CD4-positive, alpha-beta memory T cell (primary cell): Measurements from ENCODE around the gene CCT6B. TPM values are rescaled to one million over a fixed set of nuclear protein-coding genes. Genes with fewer than 3 reads are reported as not detected.
A peak's percentile ranks its signal among the peaks of the same experiment; 100 is the strongest.

ENCODE experiments used
- CTCF ChIA-PET: fragments of 350-600 bp; sonication (Branson Sonifier 250); formaldehyde crosslinking; loops from one replicate; lab custom pipeline; 2021; ENCODE audit warnings: inconsistent platforms; ENCODE audit not compliant: partially characterized antibody; lab: Charles Lee
- POLR2A ChIA-PET: fragments of 350-600 bp; sonication (Branson Sonifier 250); formaldehyde crosslinking; loops from one replicate; lab custom pipeline; 2021; ENCODE audit not compliant: partially characterized antibody; lab: Charles Lee
- DNase-seq, 5 donors: peaks; one replicate each; pipeline versions ENCODE4 v3.0.0 to v3.0.0-alpha.2; 2020 to 2022; ENCODE audit warnings: mixed read lengths in 1 of 5
- H3K27ac ChIP-seq: one replicate; pipeline ENCODE4 v1.7.0; 2013; ENCODE audit warnings: low read depth, low read length
- H3K27me3 ChIP-seq: 2 replicates; pipeline ENCODE4 v1.7.0; 2013; ENCODE audit warnings: mild to moderate bottlenecking, low read length, moderate library complexity; ENCODE audit not compliant: insufficient read depth
- H3K36me3 ChIP-seq: 2 replicates; pipeline ENCODE4 v1.7.0; 2013; ENCODE audit warnings: mild to moderate bottlenecking, low read length, moderate library complexity; ENCODE audit not compliant: insufficient read depth
- H3K4me1 ChIP-seq: 2 replicates; pipeline ENCODE4 v1.7.0; 2013; ENCODE audit warnings: mild to moderate bottlenecking, low read length, moderate library complexity; ENCODE audit not compliant: insufficient read depth
- H3K4me3 ChIP-seq, 2 donors: one replicate each; pipeline ENCODE4 v1.7.0; 2013; ENCODE audit warnings: low read length in 2 of 2, mild to moderate bottlenecking in 1 of 2
- H3K9me3 ChIP-seq, 2 donors: one replicate each; pipeline ENCODE4 v1.7.0; 2013; ENCODE audit warnings: low read length in 2 of 2, control low read depth in 1 of 2; ENCODE audit not compliant: control insufficient read depth in 1 of 2
- H3K27ac Mint-ChIP-seq, 7 donors: one replicate each; pipeline ENCODE4 v1.8.0; 2020 to 2021; ENCODE audit warnings: mixed read lengths in 7 of 7, mild to moderate bottlenecking in 6 of 7, inconsistent platforms in 3 of 7, moderate library complexity in 3 of 7
- H3K27me3 Mint-ChIP-seq, 2 donors: one replicate each; pipeline ENCODE4 v1.8.0; 2020 to 2021; ENCODE audit warnings: mixed read lengths in 2 of 2
- H3K36me3 Mint-ChIP-seq, 2 donors: one replicate each; pipeline ENCODE4 v1.8.0; 2020 to 2021; ENCODE audit warnings: mixed read lengths in 2 of 2, inconsistent platforms in 1 of 2, mild to moderate bottlenecking in 1 of 2
- H3K4me1 Mint-ChIP-seq, 4 donors: one replicate each; pipeline ENCODE4 v1.8.0; 2020 to 2021; ENCODE audit warnings: mixed read lengths in 4 of 4, mild to moderate bottlenecking in 1 of 4
- H3K4me3 Mint-ChIP-seq, 8 donors: one replicate each; pipeline ENCODE4 v1.8.0; 2020 to 2021; ENCODE audit warnings: mixed read lengths in 8 of 8, mild to moderate bottlenecking in 7 of 8, moderate library complexity in 6 of 8, inconsistent platforms in 3 of 8
- H3K9me3 Mint-ChIP-seq, 8 donors: one replicate each; pipeline ENCODE4 v1.8.0; 2020 to 2021; ENCODE audit warnings: mixed read lengths in 8 of 8, mild to moderate bottlenecking in 5 of 8, inconsistent platforms in 3 of 8, moderate library complexity in 1 of 8
- intact Hi-C: fragments of 100-400 bp; cut with micrococcal nuclease; formaldehyde crosslinking; loops from one replicate; pipeline ENCODE4 v1.15.1; 2023
- polyA plus RNA-seq, 2 donors: library from polyadenylated mRNA; unstranded; fragments of 300-500 nt; fragmentation: Illumina TruSeq; gene quantifications; one replicate each; pipeline ENCODE4 v1.2.3, GENCODE V29; 2021
- total RNA-seq, 2 experiments: library from RNA; stranded (reverse); gene quantifications; one replicate each; pipeline ENCODE4 v1.2.3, GENCODE V29; 2021

CCT6B gene
- total and polyA plus RNA-seq, 4 experiments from 2014 or later, result 0.61 to 2.1 (median 1.8) TPM

GRCh38 chr17:34981538-34982241, 20.4 kb upstream of the CCT6B start:
- DNase-seq, result no peak
- Histone ChIP-seq H3K4me3 (peak overlapping the region; percentile 53 to 68), H3K4me1 (peaks cover 41% of the 10 kb centered on the region), H3K36me3 (peaks cover 3% of the 10 kb centered on the region), H3K27me3 (no peaks in the 10 kb centered on the region), H3K27ac (peak overlapping the region; percentile 97), H3K9me3 (no peaks in the 10 kb centered on the region)
- peaks cover 28 to 37% of the 10 kb centered on the region in 2 donors for H3K36me3 Mint-ChIP-seq
- peak overlapping the region; percentile 88 to 94 (median 90) for H3K4me3 Mint-ChIP-seq
- intact Hi-C loops, result loop anchor here (1.0 to 5.0 kb wide), 5 partner anchors 108 to 561 kb away; no protein-coding TSS in a partner anchor
- H3K9me3 Mint-ChIP-seq, result no peaks in the 10 kb centered on the region
- no peaks in the 10 kb centered on the region for H3K27me3 Mint-ChIP-seq
- ChIA-PET POLR2A (interaction anchor here (1.0 to 4.4 kb wide), 19 partner anchors 9 to 827 kb away, joined by 3 to 43 read pairs (median 5); partner anchors contain the start of genes CCT6B, PEX12, RAD51D and RFFL), CTCF (interaction anchor here (0.8 to 4.7 kb wide), 11 partner anchors 10 to 782 kb away, joined by 3 to 25 read pairs (median 7); partner anchors contain the start of genes RAD51D and RFFL)
- H3K27ac Mint-ChIP-seq, result peak overlapping the region; percentile 90 to 98 (median 94)
- H3K4me1 Mint-ChIP-seq, result peaks cover 40 to 66% (median 49%) of the 10 kb centered on the region in 4 donors

GRCh38 chr17:34980681-34981537, 19.6 kb upstream of the CCT6B start:
- H3K27me3 Mint-ChIP-seq, result no peaks in the 10 kb centered on the region
- CTCF ChIA-PET, result interaction anchor here (0.8 to 4.7 kb wide), 11 partner anchors 10 to 783 kb away, joined by 3 to 25 read pairs (median 7); partner anchors contain the start of genes RAD51D and RFFL
- peak overlapping the region; percentile 53 to 68 for H3K4me3 ChIP-seq
- intact Hi-C loops, result loop anchor here (1.0 to 5.0 kb wide), 7 partner anchors 20 to 561 kb away; partner anchors contain the start of genes CCT6B, RFFL and ZNF830
- peaks cover 41% of the 10 kb centered on the region for H3K4me1 ChIP-seq
- POLR2A ChIA-PET, result interaction anchor here (0.8 to 4.4 kb wide), 24 partner anchors 10 to 828 kb away, joined by 3 to 43 read pairs (median 5); partner anchors contain the start of genes CCT6B, NLE1, PEX12 and RAD51D
- H3K9me3 ChIP-seq, result no peaks in the 10 kb centered on the region
- H3K36me3 Mint-ChIP-seq, result peaks cover 20 to 30% of the 10 kb centered on the region in 2 donors
- peak in 4 of 5 donors; percentile 72 to 83 (median 78) for DNase-seq
- no peaks in the 10 kb centered on the region for H3K27me3 ChIP-seq
- no peaks in the 10 kb centered on the region for H3K9me3 Mint-ChIP-seq
- H3K36me3 ChIP-seq, result no peaks in the 10 kb centered on the region
- peak overlapping the region; percentile 90 to 98 (median 94) for H3K27ac Mint-ChIP-seq
- peak overlapping the region; percentile 97 for H3K27ac ChIP-seq
- H3K4me1 Mint-ChIP-seq, result peaks cover 39 to 58% (median 49%) of the 10 kb centered on the region in 4 donors
- peak overlapping the region; percentile 88 to 95 (median 91) for H3K4me3 Mint-ChIP-seq

DNA sequence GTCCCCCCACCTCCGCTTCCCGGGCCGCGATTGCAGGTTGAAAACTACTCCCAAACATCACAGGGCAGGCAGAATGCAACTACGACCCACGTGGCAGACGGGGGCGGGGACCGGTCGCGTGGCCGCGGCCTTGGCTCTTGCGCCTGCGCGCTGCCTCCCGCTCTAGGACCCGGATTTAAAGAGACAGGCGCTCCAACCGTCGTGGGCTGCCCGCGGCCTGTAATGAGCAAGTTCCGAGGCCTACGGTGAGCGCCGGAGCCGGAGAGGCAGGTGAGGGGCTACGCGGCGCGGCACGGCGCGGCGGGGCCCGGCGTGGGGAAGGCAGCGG, 19.1 kb upstream of the CCT6B start, which contains the start of gene LIG3:
Gene LIG3, plus strand, starts transcription at position 160 of the 328 bp plus-strand sequence. CDS start 2,494 bp downstream, outside the sequence.
- intact Hi-C loops, result loop anchor here (1.0 to 5.0 kb wide), 3 partner anchors 19 to 138 kb away; partner anchors contain the start of genes CCT6B, RFFL and ZNF830
- POLR2A ChIA-PET, result interaction anchor here (0.8 to 4.4 kb wide), 21 partner anchors 12 to 828 kb away, joined by 3 to 43 read pairs (median 5); partner anchors contain the start of genes CCT6B, NLE1, PEX12 and RAD51D
- H3K4me1 Mint-ChIP-seq, result peaks cover 38 to 53% (median 46%) of the 10 kb centered on the region in 4 donors
- Histone ChIP-seq H3K9me3 (no peaks in the 10 kb centered on the region), H3K27me3 (no peaks in the 10 kb centered on the region), H3K36me3 (no peaks in the 10 kb centered on the region), H3K4me1 (peaks cover 41% of the 10 kb centered on the region), H3K4me3 (peak within 1 kb of the TSS; percentile 53 to 68), H3K27ac (peak within 1 kb of the TSS; percentile 97)
- H3K27me3 Mint-ChIP-seq, result no peaks in the 10 kb centered on the region
- H3K9me3 Mint-ChIP-seq, result no peaks in the 10 kb centered on the region
- peaks cover 17 to 25% of the 10 kb centered on the region in 2 donors for H3K36me3 Mint-ChIP-seq
- DNase-seq, result peak; percentile 92 to 95 (median 93)
- H3K4me3 Mint-ChIP-seq, result peak within 1 kb of the TSS; percentile 92 to 98 (median 94)
- CTCF ChIA-PET, result interaction anchor here (1.0 to 4.7 kb wide), 6 partner anchors 11 to 438 kb away, joined by 3 to 25 read pairs (median 11); partner anchors contain the start of genes RAD51D and RFFL
- H3K27ac Mint-ChIP-seq, result peak within 1 kb of the TSS; percentile 93 to 99 (median 98)

DNA sequence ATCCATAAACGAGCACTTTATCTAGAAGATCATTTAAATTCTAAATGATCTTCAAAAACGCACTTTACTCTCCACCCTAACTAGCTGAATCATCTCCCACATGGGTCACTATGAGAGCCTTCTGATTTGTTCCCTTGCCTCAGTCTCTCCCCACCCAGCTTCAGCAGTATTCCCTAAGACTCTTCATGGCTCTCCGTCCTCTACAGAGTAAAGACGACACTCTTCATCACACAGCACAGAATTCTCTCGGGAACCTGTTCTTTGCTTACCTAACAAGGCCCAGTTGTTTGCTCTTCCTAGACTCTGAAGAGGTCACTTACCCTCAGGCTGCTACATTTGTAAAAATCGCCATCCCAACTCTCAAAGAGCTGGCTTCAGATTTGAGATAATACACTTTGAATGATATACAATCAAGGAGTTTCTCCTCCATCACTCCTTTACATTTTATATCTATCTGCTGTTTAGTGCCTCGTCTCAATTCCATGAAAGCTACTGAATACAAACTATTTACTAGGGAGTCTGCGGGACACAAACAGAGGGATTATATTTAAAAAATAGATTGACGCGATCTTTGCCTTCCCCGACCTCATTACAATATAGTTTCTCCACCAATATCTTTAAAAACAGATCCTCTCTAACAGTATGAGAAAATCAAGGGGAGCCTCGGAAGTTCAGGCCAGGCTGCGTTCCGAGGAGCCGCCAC, 18.5 kb upstream of the CCT6B start:
- peak overlapping the region; percentile 26 to 68 for H3K4me3 ChIP-seq
- DNase-seq, result no peak
- H3K9me3 ChIP-seq, result no peaks in the 10 kb centered on the region
- peak overlapping the region; percentile 97 for H3K27ac ChIP-seq
- no peaks in the 10 kb centered on the region for H3K9me3 Mint-ChIP-seq
- ChIA-PET CTCF (interaction anchor here (1.0 to 4.7 kb wide), 5 partner anchors 12 to 438 kb away, joined by 4 to 15 read pairs (median 8); partner anchors contain the start of gene RAD51D), POLR2A (interaction anchor here (0.9 to 4.4 kb wide), 15 partner anchors 12 to 258 kb away, joined by 3 to 43 read pairs (median 5); partner anchors contain the start of genes CCT6B, NLE1, RAD51D and ZNF830)
- H3K27ac Mint-ChIP-seq, result peak overlapping the region; percentile 93 to 99 (median 98)
- H3K36me3 ChIP-seq, result no peaks in the 10 kb centered on the region
- H3K27me3 ChIP-seq, result no peaks in the 10 kb centered on the region
- no peaks in the 10 kb centered on the region for H3K27me3 Mint-ChIP-seq
- peak overlapping the region; percentile 92 to 98 (median 94) for H3K4me3 Mint-ChIP-seq
- peaks cover 12 to 22% of the 10 kb centered on the region in 2 donors for H3K36me3 Mint-ChIP-seq
- peaks cover 34 to 50% (median 42%) of the 10 kb centered on the region in 4 donors for H3K4me1 Mint-ChIP-seq
- H3K4me1 ChIP-seq, result peaks cover 41% of the 10 kb centered on the region
- intact Hi-C loops, result loop anchor here (1.0 to 5.0 kb wide), 3 partner anchors 18 to 138 kb away; partner anchors contain the start of genes CCT6B, RFFL and ZNF830

GRCh38 chr17:34979153-34979552, 17.9 kb upstream of the CCT6B start:
- CTCF ChIA-PET, result interaction anchor here (2.5 to 4.7 kb wide), 2 partner anchors 12 to 110 kb away, joined by 8 to 15 read pairs; no protein-coding TSS in a partner anchor
- Histone ChIP-seq H3K27ac (no peak overlapping the region), H3K4me1 (peaks cover 40% of the 10 kb centered on the region), H3K27me3 (no peaks in the 10 kb centered on the region), H3K9me3 (no peaks in the 10 kb centered on the region), H3K4me3 (no peak overlapping the region), H3K36me3 (no peaks in the 10 kb centered on the region)
- Mint-ChIP-seq H3K36me3 (peaks cover 12 to 19% of the 10 kb centered on the region in 2 donors), H3K4me1 (peaks cover 32 to 46% (median 38%) of the 10 kb centered on the region in 4 donors), H3K27me3 (no peaks in the 10 kb centered on the region), H3K9me3 (no peaks in the 10 kb centered on the region), H3K4me3 (peak overlapping the region in 4 of 8 donors; percentile 49 to 61 (median 56)), H3K27ac (peak overlapping the region in 5 of 7 donors; percentile 11 to 98 (median 93))
- intact Hi-C loops, result no loop called here
- POLR2A ChIA-PET, result interaction anchor here (0.9 to 4.4 kb wide), 4 partner anchors 15 to 259 kb away, joined by 3 to 43 read pairs (median 3); partner anchors contain the start of genes CCT6B and ZNF830
- no peak for DNase-seq
